Ectodermal cell (in vitro differentiated cells): Measurements from ENCODE around the gene CDC34. TPM values are rescaled to one million over a fixed set of nuclear protein-coding genes. Genes with fewer than 3 reads are reported as not detected.

Experiments
- H3K27ac ChIP-seq: 2 replicates; pipeline ENCODE4 v1.7.0; 2013; ENCODE audit warnings: mild to moderate bottlenecking, low read depth, low read length; ENCODE audit not compliant: insufficient read depth, poor library complexity, severe bottlenecking
- H3K27me3 ChIP-seq: 2 replicates; pipeline ENCODE4 v1.7.0; 2013; ENCODE audit warnings: mild to moderate bottlenecking, low read length; ENCODE audit not compliant: insufficient read depth, control insufficient read depth, poor library complexity, severe bottlenecking
- H3K36me3 ChIP-seq: one replicate; pipeline ENCODE4 v1.7.0; 2013; ENCODE audit warnings: low read length; ENCODE audit not compliant: control insufficient read depth, insufficient read depth
- H3K4me1 ChIP-seq: one replicate; pipeline ENCODE4 v1.7.0; 2013; ENCODE audit warnings: low read length; ENCODE audit not compliant: control insufficient read depth, insufficient read depth
- H3K4me3 ChIP-seq: 2 replicates; pipeline ENCODE4 v1.7.0; 2013; ENCODE audit warnings: low read depth, low read length, control low read depth; ENCODE audit not compliant: insufficient read depth
- H3K9me3 ChIP-seq: 2 replicates; pipeline ENCODE4 v1.7.0; 2013; ENCODE audit warnings: mild to moderate bottlenecking, low read length, moderate library complexity; ENCODE audit not compliant: control insufficient read depth
- WGBS, 2 experiments: methylation state at CpG; one replicate each; pipeline ENCODE4 v1.1.7; 2013; ENCODE audit warnings: missing lambda C conversion rate in 2 of 2; 5-methylcytosine and 5-hydroxymethylcytosine counted together
- polyA plus RNA-seq, 4 experiments: library from polyadenylated mRNA; stranded (reverse); fragments of 50-300 nt; gene quantifications; one replicate each; pipeline ENCODE4 v1.2.3, GENCODE V29; 2013

CDC34 gene, protein sequence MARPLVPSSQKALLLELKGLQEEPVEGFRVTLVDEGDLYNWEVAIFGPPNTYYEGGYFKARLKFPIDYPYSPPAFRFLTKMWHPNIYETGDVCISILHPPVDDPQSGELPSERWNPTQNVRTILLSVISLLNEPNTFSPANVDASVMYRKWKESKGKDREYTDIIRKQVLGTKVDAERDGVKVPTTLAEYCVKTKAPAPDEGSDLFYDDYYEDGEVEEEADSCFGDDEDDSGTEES
- polyA plus RNA-seq (2013, experiment 1 of 4): 121 TPM
- polyA plus RNA-seq (2013, experiment 2 of 4): 110 TPM
- 105 TPM for polyA plus RNA-seq (2013, experiment 3 of 4)
- polyA plus RNA-seq (2013, experiment 4 of 4): 117 TPM

DNA sequence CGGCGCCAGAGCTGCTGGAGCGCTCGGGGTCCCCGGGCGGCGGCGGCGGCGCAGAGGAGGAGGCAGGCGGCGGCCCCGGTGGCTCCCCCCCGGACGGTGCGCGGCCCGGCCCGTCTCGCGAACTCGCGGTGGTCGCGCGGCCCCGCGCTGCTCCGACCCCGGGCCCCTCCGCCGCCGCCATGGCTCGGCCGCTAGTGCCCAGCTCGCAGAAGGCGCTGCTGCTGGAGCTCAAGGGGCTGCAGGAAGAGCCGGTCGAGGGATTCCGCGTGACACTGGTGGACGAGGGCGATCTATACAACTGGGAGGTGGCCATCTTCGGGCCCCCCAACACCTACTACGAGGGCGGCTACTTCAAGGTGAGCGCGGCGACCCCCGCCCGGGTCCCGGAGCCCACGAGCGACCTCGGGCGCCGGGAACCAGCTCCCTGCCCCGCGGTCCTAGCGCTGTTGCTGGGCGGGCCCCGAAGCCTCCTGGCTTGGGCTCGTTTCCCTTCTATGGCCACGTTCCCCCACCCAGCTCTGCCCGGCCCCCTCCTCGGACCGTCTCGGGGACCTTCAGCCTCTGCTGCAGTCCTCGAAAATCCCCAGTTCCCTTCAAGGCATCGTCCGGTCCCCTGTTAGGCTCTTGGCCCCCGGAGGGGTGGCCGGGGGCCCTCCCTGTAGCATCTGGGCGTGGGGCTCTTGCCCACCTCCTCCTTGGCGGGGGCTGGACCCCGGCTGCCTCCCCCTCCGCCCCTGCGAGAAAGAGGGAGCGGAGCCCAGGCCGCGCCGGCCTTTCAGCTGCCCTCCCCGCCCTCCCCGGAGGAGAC, at the start of gene CDC34:
Gene CDC34 (plus strand): TSS at position 8 of the 808 bp plus-strand sequence. CDS start 172 bp downstream, at position 180.
- no peaks in the 10 kb centered on the region for H3K9me3 ChIP-seq
- peaks cover 16% of the 10 kb centered on the region for H3K4me1 ChIP-seq
- 0% methylated on average over 84 of the region's 84 CpGs for WGBS, 2 experiments
- H3K4me3 ChIP-seq: peak within 1 kb of the TSS; percentile 97
- no peaks in the 10 kb centered on the region for H3K27me3 ChIP-seq
- H3K36me3 ChIP-seq: peaks cover 13% of the 10 kb centered on the region
- H3K27ac ChIP-seq: peak within 1 kb of the TSS; percentile 84

DNA sequence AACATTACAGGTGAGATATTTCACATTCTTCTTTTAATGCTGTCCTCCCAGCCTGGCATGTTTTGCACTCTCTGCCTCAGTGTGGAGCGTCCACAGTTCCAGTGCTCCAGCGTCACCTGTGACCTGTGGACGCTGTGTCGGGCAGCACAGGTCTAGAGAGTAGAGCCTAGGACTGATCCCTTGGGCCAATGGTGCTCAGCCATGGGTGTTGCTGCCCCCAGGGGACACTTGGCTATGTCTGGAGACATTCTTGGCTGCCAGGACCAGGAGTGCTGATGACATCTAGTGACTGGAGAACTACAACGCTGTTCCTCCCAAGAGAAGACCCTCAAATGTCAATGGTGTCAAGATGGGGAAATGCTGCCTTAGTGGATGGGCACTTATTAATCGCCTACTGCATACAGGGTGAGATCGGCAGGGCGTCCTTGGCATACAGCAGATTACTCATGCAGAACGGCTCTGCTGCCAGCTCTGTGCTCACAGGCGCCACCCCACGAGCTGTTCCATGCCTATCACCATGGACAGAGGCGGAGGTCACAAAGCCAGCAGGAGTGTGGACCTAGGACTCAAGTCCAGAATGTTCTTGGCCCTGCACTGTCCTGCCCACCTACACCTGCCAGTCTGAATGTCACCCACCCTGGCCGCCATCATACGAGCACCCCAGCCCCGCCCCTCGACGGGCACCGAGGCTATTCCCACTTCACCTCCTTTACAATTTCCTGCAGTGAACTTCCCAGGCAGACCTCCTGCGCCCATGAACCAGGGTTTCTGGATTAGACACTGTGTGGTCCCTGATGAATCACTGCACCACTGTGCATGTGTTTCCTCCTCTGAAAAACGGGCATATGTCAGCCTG, 49.1 kb upstream of the CDC34 start:
- H3K36me3 ChIP-seq: no peaks in the 10 kb centered on the region
- H3K27me3 ChIP-seq: peaks cover 12% of the 10 kb centered on the region
- H3K27ac ChIP-seq: no peak overlapping the region
- H3K4me1 ChIP-seq: peaks cover 7% of the 10 kb centered on the region
- no peak overlapping the region for H3K4me3 ChIP-seq
- WGBS, 2 experiments: 65% methylated on average over 20 of the region's 20 CpGs
- H3K9me3 ChIP-seq: no peaks in the 10 kb centered on the region

DNA sequence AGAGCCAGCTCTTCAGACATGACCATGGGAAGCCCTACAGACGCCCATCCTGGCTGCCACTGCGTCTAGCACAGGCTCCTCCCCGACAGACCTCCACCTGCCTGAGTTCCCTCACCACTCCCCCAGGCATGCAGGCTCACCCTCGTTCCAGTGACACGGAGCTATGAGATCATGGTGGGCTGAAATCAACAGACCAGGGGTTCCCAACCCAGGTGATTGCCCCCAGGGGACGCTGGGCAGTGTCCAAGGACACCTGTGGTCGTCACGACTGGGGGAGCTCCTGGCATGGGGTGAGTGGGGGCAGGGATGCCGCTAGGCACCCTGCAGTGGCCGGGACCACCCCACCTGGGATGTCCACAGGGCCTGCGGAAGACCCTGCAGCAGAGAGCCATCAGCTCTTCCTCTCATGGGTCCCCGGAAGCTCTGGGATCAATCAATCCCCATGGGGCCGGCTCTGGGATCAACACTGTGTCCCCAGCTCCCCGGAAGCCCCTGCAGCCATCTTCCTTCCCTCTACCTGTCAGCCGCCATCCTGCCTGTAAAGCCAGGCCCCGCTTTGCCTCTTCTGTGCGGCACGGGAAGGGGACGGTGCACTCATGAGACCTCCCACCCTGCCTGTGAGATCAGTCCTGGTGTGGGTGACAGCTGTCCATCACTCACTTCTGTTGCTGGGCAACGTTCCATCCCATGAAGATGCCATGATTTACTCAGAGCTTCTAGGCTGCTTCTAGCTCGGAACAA, 48.1 kb upstream of the CDC34 start:
- peaks cover 7% of the 10 kb centered on the region for H3K4me1 ChIP-seq
- H3K4me3 ChIP-seq: no peak overlapping the region
- WGBS, 2 experiments: 80% methylated on average over 21 of the region's 21 CpGs
- H3K27me3 ChIP-seq: peaks cover 12% of the 10 kb centered on the region
- no peaks in the 10 kb centered on the region for H3K36me3 ChIP-seq
- no peak overlapping the region for H3K27ac ChIP-seq
- H3K9me3 ChIP-seq: no peaks in the 10 kb centered on the region

DNA sequence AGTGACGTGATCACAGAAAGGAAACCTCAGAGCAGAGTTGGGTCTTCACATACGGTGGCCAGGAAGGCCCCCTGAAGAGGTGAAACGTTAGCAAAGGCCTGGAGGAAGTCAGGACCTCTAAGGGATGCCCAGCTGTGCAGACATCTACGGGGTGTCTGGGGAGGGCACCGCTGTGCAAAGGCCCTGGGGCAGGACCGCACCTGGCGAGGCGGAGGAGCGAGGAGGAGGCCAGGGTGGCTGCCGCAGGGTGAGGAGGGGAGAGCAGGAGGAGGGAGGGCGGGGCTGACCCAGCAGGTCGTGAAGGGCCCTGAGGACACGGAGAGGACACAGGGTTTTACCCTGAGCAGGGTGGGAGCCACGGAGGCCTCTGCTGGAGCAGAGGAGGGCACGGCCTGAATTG, 47.1 kb upstream of the CDC34 start:
- Histone ChIP-seq H3K4me3 (no peak overlapping the region), H3K27me3 (peaks cover 12% of the 10 kb centered on the region), H3K27ac (no peak overlapping the region), H3K9me3 (no peaks in the 10 kb centered on the region), H3K36me3 (no peaks in the 10 kb centered on the region), H3K4me1 (peaks cover 7% of the 10 kb centered on the region)
- WGBS, 2 experiments: 80 to 82% methylated on average over 15 of the region's 15 CpGs

DNA sequence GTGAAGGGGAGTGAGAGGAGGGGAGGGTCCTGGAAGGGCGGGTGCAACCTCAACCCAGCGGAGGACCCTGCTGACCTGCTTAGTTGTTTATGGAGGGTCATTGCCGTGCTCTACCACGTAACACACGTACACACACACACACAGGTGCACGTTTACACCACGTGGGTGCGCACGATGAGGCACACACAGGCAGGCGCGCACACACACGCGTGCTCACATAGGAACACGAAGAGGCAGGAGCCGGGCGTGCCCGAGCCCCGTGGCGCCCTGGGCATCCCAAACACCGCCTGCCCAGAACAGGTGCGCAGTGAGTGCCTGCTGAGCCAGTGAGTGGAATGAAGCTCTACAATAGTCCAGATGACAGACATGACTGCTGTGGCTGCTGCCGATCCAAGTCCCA, 46.5 kb upstream of the CDC34 start:
- Histone ChIP-seq H3K9me3 (no peaks in the 10 kb centered on the region), H3K36me3 (no peaks in the 10 kb centered on the region), H3K4me1 (peaks cover 7% of the 10 kb centered on the region), H3K27me3 (peaks cover 12% of the 10 kb centered on the region), H3K27ac (no peak overlapping the region), H3K4me3 (no peak overlapping the region)
- 88 to 90% methylated on average over 22 of the region's 22 CpGs for WGBS, 2 experiments

DNA sequence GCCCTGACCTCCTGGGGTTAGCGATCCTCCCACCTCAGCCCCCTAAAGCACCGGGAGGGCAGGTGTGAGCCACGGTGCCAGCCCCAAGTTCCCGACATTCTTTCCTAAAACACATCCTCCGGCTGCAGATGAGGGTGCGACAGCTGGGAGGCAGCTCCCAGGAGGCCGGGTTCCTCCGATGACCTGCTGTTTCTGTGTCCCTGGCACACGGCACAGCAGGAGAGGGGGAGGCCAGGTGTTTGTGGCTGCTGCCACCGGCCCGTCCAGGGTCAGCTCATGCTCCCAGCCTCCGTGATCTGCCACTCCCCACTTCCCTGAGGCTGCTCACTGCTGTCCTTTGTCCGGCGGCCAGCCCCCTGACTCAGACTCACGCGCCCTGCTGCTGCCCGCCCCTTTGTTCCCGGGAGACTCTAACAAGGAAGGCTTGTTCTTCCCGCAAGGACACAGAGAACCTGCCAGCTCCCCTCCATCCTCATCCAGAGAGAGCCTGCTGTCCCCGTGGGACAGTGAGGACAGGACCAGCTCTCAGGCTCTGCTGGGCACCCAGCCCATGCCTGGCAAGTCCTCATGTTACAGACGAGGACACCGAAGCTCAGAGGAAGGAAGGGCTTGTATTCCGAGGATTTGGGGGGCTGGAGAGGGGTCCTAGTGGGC, 45.9 kb upstream of the CDC34 start:
- peaks cover 7% of the 10 kb centered on the region for H3K4me1 ChIP-seq
- no peaks in the 10 kb centered on the region for H3K9me3 ChIP-seq
- H3K27me3 ChIP-seq: peaks cover 12% of the 10 kb centered on the region
- peak overlapping the region; percentile 64 for H3K27ac ChIP-seq
- 15 to 17% methylated on average over 23 of the region's 23 CpGs for WGBS, 2 experiments
- no peak overlapping the region for H3K4me3 ChIP-seq
- no peaks in the 10 kb centered on the region for H3K36me3 ChIP-seq

DNA sequence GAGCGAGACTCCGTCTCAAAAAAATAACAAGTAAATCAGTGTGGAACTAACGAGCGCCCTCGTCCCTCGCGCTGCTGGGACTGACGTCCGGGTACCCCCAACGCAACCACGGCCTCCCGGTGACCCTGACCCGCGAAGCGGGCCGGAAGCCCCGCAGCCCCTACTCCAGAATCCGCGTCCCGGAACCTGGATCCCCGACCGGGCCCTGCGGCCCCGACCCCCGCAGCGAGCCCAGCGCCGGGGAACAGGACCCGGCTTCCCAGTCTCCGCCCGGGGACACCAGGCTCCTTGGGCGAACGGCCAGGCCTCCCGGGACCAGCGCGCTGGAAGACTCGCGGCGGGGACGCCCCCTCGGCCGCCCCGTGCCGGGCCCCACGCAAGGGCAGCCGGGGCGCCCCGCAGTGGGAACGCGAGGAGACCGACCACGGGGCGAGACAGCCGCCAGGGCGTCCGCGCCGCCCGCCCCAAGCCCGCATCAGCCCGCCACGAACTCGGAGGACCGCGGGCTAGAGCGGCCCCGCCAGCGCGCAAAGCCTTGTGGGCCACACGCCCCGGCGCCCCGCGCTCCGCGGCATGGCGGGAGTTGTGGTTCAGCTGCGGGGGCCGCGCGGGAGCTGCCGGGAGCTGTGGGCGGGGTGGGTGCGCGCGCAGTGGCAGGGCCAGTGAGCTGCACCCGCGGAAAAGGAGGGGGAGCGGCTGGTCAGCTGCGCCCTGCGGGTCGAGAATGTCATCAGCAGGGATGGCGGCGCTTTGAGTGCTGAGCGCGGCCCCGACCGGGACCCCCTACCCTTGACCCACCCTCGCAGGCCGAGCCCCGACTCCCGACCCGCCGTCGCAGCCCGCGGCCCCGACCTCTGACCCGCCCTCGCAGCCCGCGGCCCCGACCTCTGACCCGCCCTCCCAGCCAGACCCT, 42.8 kb upstream of the CDC34 start:
- Histone ChIP-seq H3K4me3 (peak overlapping the region; percentile 82), H3K36me3 (no peaks in the 10 kb centered on the region), H3K27ac (peak overlapping the region; percentile 90), H3K27me3 (peaks cover 12% of the 10 kb centered on the region), H3K9me3 (no peaks in the 10 kb centered on the region), H3K4me1 (peaks cover 7% of the 10 kb centered on the region)
- 0% methylated on average over 114 of the region's 114 CpGs for WGBS, 2 experiments

DNA sequence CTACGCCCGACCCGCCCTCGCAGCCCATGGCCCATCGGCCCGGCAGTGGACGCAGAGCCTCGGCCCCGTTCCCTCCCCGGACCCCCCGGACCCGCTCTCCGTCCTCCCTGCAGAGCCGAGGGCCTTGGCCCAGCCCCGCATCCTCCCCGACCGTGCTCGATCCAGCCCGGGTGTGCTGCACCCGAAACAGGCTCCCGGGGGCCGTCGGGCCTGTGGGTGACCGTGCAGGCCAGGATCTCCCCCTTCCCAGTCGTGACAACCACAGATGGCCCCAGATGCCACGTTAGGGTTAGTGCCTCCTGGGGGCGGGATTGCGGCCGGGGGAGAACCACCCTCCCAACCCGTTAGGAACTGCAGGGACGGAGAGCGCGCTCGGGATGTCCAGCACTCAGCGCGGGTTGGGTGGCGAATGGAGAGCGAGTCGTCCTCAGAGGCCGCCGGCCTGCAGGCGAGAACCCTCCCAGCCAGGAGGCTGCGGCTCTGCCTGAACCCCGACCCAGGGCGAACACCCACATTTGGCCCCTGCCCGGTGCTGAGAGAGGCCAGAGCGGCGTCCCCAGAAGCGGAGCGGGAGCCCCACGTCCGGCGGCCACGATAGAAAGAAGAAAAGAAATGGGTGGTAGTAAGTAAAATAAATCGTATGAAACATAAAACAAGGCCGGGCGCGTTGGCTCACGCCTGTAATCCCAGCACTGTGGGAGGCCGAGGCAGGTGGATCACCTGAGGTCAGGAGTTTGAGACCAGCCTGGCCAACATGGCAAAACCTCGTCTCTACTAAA, 42.0 kb upstream of the CDC34 start:
- peaks cover 7% of the 10 kb centered on the region for H3K4me1 ChIP-seq
- no peaks in the 10 kb centered on the region for H3K36me3 ChIP-seq
- peak overlapping the region; percentile 44 for H3K27ac ChIP-seq
- peak overlapping the region; percentile 82 for H3K4me3 ChIP-seq
- WGBS, 2 experiments: 24 to 25% methylated on average over 61 of the region's 61 CpGs
- H3K27me3 ChIP-seq: peaks cover 9% of the 10 kb centered on the region
- no peaks in the 10 kb centered on the region for H3K9me3 ChIP-seq
